Measurements from ENCODE around the gene SCN11A.

DNA sequence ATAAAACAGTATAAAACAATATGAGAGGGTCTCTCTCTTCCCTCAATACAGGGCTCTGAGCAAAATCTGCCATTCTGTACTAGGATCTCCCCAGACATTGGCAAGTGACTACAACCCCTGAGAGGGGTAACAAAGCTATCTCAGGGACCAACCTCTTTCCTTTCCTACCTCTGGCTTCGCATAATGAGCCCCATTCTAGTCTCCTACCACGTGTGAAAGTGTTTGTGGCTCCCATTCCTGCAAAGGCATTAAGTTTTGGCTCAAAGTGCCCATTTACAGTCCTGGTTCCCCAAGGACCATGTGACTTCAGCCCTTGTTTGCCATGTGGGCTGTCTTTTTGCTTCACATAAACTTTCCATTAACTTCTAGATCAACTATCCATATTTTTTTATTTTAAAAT is 46.4 kb downstream of the SCN11A start:
- TF ChIP-seq POLR2AphosphoS5 (IDR thresholded peaks at IDR 0.05; ENCODE audit: low read depth, low read length) (no peak), POLR2A (IDR thresholded peaks at IDR 0.05; ENCODE audit: borderline replicate concordance, extremely low read depth, insufficient read depth, insufficient read length) (no peak), ZFX (IDR thresholded peaks at IDR 0.05) (no peak), EZH2 (IDR thresholded peaks at IDR 0.05) (no peak), RAD21 (IDR thresholded peaks at IDR 0.05; ENCODE audit: low read depth) (no peak), REST (IDR thresholded peaks at IDR 0.05; ENCODE audit: low read depth) (no peak), SIN3A (IDR thresholded peaks at IDR 0.05; ENCODE audit: low read depth) (no peak), FOSL1 (IDR thresholded peaks at IDR 0.05; ENCODE audit: low read depth) (no peak), ZNF274 (IDR thresholded peaks at IDR 0.05; ENCODE audit: low read depth, low read length) (no peak), CEBPB (IDR thresholded peaks at IDR 0.05; ENCODE audit: low read depth) (no peak)
- TF ChIP-seq, protein P1, sequence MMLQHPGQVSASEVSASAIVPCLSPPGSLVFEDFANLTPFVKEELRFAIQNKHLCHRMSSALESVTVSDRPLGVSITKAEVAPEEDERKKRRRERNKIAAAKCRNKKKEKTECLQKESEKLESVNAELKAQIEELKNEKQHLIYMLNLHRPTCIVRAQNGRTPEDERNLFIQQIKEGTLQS (IDR thresholded peaks at IDR 0.05), result no peak
- TF ChIP-seq, protein P2, sequence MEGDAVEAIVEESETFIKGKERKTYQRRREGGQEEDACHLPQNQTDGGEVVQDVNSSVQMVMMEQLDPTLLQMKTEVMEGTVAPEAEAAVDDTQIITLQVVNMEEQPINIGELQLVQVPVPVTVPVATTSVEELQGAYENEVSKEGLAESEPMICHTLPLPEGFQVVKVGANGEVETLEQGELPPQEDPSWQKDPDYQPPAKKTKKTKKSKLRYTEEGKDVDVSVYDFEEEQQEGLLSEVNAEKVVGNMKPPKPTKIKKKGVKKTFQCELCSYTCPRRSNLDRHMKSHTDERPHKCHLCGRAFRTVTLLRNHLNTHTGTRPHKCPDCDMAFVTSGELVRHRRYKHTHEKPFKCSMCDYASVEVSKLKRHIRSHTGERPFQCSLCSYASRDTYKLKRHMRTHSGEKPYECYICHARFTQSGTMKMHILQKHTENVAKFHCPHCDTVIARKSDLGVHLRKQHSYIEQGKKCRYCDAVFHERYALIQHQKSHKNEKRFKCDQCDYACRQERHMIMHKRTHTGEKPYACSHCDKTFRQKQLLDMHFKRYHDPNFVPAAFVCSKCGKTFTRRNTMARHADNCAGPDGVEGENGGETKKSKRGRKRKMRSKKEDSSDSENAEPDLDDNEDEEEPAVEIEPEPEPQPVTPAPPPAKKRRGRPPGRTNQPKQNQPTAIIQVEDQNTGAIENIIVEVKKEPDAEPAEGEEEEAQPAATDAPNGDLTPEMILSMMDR (IDR thresholded peaks at IDR 0.05 in 2 of 3, conservative IDR thresholded peaks at IDR 0.05 in 1 of 3; ENCODE audit: borderline replicate concordance in 1 of 3, insufficient read depth in 1 of 3, low read depth in 2 of 3, low read length in 2 of 3), result no peak
- TF ChIP-seq, protein P3, sequence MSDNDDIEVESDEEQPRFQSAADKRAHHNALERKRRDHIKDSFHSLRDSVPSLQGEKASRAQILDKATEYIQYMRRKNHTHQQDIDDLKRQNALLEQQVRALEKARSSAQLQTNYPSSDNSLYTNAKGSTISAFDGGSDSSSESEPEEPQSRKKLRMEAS (IDR thresholded peaks at IDR 0.05), result no peak
